Right lung (tissue), 10 donors: Measurements from ENCODE around the gene GLIPR2. TPM values are rescaled to one million over a fixed set of nuclear protein-coding genes. Genes with fewer than 3 reads are reported as not detected.
A peak's percentile ranks its signal among the peaks of the same experiment; 100 is the strongest.
"Not testable (repeated sequence)": the region's sequence is repeated elsewhere in the genome, so short reads cannot be mapped to it uniquely, and the experiment has no call there.

Experiments
- DNase-seq, 2 donors: peaks; one replicate each; pipeline ENCODE4 v3.0.0-alpha.2; 2013
- long read RNA-seq, 8 donors: transcript quantifications; one replicate each; lab custom pipeline, GENCODE V29; 2026
- polyA plus RNA-seq, 5 donors: library from polyadenylated mRNA; unstranded; fragments of 120-200 nt; gene quantifications; one replicate each; pipeline versions ENCODE4 v1.2.1 to v1.2.3, GENCODE V29; 2013; ENCODE audit warnings: inconsistent platforms in 1 of 5, low replicate concordance in 1 of 5; ENCODE audit not compliant: insufficient read length in 5 of 5, insufficient read depth in 1 of 5

Gene GLIPR2
- polyA plus RNA-seq: 10 to 100 TPM; 32.3 to 42.8 (median 39.4) TPM
- long read RNA-seq, donor 1, transcript GLIPR2-202 (5 exons, 1,890 nt): major isoform, 15 of 26 reads
- long read RNA-seq, donor 1, partial matches to known transcripts: 10 of 26 reads
- long read RNA-seq, donor 1, other reads (novel, unspliced or antisense): 0 of 26 reads
- long read RNA-seq, donor 2, transcript GLIPR2-202 (5 exons, 1,890 nt): major isoform, 15 of 16 reads
- long read RNA-seq, donor 2, partial matches to known transcripts: 0 of 16 reads
- long read RNA-seq, donor 2, other reads (novel, unspliced or antisense): 0 of 16 reads
- long read RNA-seq, donor 3, transcript GLIPR2-202 (5 exons, 1,890 nt): major isoform, 7 of 59 reads
- long read RNA-seq, donor 3, partial matches to known transcripts: 52 of 59 reads
- long read RNA-seq, donor 3, other reads (novel, unspliced or antisense): 0 of 59 reads
- long read RNA-seq, donor 4, partial matches to known transcripts: 38 of 41 reads
- long read RNA-seq, donor 4, other reads (novel, unspliced or antisense): 0 of 41 reads
- long read RNA-seq, donor 5, transcript GLIPR2-202 (5 exons, 1,890 nt): major isoform, 17 of 56 reads
- long read RNA-seq, donor 5, partial matches to known transcripts: 38 of 56 reads
- long read RNA-seq, donor 5, other reads (novel, unspliced or antisense): 0 of 56 reads
- long read RNA-seq, donor 6, transcript GLIPR2-202 (5 exons, 1,890 nt): major isoform, 15 of 15 reads
- long read RNA-seq, donor 6, partial matches to known transcripts: 0 of 15 reads
- long read RNA-seq, donor 6, other reads (novel, unspliced or antisense): 0 of 15 reads
- long read RNA-seq, donor 7, transcript GLIPR2-202 (5 exons, 1,890 nt): major isoform, 9 of 17 reads
- long read RNA-seq, donor 7, partial matches to known transcripts: 7 of 17 reads
- long read RNA-seq, donor 7, other reads (novel, unspliced or antisense): 0 of 17 reads
- long read RNA-seq, donor 8, transcript GLIPR2-202 (5 exons, 1,890 nt): major isoform, 8 of 8 reads
- long read RNA-seq, donor 8, partial matches to known transcripts: 0 of 8 reads
- long read RNA-seq, donor 8, other reads (novel, unspliced or antisense): 0 of 8 reads

- DNase-seq: peak; percentile 57 to 69
Observed at GRCh38 chr9:36136272-36136893, at the start of gene GLIPR2. GLIPR2 (plus strand) TSS chr9:36136733; CDS start chr9:36136779, 46 bp downstream.

DNA sequence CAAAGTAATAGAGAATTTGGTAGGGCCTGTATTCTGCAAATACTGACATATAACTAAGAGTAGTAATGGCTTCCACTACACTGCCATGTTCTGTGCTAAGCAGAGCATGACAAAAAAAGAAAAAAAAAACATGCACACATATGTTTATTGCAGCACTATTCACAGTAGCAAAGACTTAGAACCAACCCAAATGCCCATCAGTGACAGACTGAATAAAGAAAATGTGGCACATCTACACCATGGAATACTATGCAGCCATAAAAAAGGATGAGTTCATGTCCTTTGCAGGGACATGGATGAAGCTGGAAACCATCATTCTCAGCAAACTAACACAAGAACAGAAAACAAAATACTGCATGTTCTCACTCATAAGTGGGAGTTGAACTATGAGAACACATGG, 49.5 kb upstream of the GLIPR2 start:
- not testable (repeated sequence) for DNase-seq

GRCh38 chr9:36088020-36088419, 48.5 kb upstream of the GLIPR2 start:
- DNase-seq: no peak

- DNase-seq: no peak
Observed at GRCh38 chr9:36091026-36091953, 45.2 kb upstream of the GLIPR2 start.

DNA sequence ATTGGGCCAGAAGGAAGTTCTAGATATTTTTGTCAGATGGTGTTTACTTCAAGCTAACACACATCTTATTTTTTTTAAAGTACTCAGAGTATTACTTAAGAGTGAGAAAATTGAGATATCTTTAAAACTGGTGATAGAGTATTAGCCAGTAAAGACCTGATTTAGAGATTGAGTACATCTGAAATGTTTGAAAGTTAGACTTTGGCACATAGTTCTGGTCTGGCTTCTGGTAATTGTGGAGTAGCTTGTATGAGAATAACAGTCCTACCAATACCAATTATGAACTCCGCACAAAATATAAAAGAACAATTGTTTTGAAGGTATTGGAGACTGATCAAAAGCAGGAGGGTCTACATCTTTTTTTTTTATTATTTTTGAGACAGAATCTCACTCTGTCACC, 44.5 kb upstream of the GLIPR2 start:
- DNase-seq: no peak

- no peak for DNase-seq
Observed at GRCh38 chr9:36092509-36093215, 43.9 kb upstream of the GLIPR2 start.

- no peak for DNase-seq
Observed at GRCh38 chr9:36093384-36093783, 43.1 kb upstream of the GLIPR2 start.

DNA sequence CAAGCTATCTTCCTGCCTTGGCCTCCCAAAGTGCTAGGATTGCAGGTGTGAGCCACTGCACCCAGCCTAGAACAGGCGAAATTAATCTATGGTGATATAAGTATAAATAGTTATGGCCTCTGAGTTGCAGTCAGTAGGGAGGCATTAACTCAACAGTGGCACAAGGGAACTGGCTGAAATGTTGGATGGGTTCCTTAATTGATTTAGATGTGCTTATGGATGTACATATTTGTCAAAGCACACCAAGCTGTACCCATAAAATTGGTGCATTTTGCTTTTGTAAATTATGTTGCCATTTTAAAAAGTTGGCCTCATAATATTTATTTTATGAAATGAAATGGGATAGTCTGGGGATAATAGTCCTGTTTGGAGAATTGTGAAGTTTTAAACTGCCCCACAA, 36.8 kb upstream of the GLIPR2 start:
- no peak for DNase-seq

DNA sequence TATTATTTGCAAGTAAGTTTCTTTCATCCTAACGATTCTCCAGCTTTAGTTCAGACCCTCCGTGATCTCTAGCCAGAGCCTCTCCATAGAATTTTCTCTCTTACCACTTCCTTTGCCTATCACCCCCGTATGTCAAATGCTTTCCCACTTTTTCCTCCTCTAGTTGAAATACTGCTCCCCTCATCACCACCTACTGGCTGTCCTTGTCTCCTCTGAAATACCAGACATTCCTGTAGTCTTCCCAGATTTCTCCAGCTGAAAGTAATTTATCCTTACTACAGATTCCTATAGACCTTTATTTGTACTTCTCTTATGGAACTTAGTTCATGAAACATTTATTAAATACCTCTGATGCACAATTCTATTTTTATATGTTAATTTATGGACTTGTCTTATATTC, 36.0 kb upstream of the GLIPR2 start:
- DNase-seq: no peak

DNA sequence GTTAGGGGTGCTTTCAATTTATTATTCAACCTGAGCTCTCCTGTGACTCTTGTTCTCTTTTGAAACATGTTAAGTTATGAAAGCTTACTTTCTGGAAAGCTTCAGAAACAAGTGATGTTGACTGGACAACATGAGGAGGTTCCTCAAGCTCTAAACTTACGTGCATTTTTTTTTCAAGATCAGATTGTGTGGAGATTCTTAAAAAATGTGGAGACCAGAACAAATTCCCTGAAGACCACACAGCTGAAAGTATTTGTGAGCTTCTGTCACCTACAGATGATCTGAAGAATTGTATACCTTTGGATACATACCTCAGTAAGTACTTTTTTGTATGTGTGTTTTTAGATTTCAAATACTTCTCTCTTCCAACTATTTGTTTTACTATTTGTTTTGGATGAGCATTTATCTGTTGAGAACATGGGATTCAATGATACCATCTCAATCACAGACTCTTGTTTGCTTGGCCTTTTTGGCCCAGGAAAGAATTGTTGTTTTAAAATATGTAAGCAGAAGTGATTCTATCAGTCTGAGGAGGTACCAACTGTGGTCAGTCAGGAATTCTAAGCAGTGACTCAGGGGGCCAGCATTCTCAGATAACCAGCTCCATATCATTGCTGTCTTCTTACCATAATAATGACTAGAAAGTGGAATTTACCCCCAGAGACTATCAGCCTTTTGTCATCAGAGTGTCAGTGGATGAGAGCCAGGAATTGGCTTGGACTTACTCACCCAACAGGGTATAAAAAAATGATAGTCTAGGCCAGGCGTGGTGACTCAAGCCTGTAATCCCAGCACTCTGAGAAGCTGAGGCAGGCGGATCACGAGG, 34.4 kb upstream of the GLIPR2 start:
- no peak for DNase-seq

DNA sequence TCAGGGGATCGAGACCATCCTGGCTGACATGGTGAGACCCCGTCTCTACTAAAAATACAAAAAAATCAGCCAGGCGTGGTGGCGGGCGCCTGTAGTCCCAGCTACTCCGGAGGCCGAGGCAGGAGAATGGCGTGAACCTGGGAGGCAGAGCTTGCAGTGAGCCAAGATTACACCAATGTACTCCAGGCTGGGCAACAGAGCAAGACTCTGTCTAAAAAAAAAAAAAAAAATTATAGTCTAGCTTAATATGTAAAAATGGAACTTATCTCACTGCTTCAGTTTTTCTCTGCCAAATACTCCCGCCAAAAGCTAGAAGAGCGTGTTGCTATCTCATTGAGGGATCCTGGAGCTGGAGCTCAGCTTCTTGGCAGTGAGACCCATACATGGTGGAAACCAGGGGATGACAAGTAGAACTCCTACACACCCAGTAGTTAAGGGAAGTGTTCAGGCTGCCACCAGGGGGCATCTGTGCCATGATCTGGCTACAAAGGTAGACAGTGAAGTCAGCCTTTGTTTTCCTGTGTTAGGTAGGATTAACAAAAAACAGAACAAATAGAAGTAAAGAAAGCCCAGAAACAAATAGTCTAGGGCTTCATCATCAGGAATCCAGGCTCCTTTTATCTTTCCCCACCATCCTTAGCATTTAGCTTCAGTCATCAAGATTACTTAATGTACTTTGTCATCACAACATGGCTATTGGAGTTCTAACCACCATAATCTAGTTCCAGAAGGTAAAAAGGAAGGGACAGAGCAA, 33.6 kb upstream of the GLIPR2 start:
- peak; percentile 51 to 66 for DNase-seq

DNA sequence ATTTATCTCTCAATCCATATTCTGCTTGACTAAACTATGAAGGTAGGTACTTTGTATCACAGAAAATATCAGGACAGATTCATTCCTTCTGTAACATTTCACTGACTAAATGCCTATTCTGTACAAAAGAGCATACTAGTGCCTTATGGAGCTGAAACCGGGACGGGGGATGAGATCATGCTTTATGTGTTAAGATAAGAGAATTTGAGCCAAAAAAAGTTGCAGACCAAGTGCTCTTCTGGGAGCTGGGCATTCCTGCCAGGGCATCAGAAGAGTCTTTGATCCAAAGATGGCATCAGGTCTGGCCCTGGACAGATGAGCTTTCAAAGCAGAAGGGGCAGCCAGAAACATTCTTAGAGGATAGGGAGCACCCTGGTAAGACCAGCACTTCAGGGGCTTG, 27.5 kb upstream of the GLIPR2 start:
- DNase-seq: no peak

DNA sequence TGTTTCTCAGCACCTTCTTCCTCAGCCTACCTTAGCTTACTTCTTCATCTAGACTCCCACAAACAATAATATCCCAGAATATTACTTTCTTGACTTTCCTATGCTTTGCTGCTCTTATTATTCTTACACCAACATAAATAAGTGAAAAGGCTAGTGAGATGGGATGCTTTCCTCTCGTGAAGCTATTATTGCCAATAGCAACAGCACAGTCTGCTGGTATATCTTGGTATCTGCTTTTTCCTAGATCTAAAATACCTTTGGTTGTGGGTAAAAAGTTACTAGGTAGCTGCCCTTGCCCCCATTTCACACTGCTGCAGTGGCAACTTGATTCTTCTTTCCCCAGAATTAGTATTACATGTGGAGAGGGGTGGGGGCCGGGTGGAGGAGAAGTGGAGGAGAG, 26.1 kb upstream of the GLIPR2 start:
- no peak for DNase-seq

GRCh38 chr9:36112516-36112915, 24.0 kb upstream of the GLIPR2 start:
- DNase-seq: no peak

GRCh38 chr9:36113999-36114398, 22.5 kb upstream of the GLIPR2 start:
- no peak for DNase-seq

GRCh38 chr9:36116593-36116992, 19.9 kb upstream of the GLIPR2 start:
- DNase-seq: no peak

DNA sequence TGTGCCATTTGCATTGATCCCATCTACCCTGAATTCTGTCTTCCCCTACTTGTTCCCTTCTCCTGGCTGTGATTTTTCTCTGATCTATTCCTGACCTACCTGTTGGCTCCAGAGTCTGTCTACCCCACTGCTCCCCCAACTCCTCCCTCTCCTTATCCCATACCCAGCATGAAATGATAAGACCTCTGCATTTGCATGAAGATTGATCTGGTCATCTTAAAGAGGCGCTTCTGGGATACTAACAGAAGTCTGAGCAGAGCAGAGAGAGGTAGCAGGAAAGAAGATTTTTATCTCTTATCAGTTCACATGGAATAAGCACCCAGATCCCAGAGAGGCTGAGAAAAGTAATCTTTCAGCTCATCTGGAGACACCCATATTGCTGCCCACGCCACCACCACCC, 18.3 kb upstream of the GLIPR2 start:
- no peak for DNase-seq

DNA sequence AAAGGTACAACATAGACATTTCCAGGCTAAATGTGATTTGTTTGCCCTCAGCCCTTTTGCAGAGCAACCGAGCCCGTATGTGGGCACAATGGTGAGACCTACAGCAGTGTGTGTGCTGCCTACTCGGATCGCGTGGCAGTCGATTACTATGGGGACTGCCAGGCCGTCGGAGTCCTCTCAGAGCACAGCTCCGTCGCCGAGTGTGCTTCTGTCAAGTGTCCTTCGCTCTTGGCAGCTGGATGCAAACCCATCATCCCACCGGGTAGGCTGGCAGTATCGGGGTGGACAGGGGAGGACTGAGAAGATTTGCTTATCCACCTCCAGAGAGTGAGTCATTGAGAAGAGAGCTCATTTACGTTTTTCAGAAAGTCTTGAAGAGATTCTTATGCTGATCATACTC, 17.8 kb upstream of the GLIPR2 start:
- no peak for DNase-seq
